Panc1 (cell line): ENCODE data around the gene SORT1.

Experiments used
- CTCF ChIP-seq: fragments of 450-650 bp; IDR thresholded peaks from 2 replicates; pipeline ENCODE4 v1.5.1; 2017; ENCODE audit warnings: mild to moderate bottlenecking
- POLR2AphosphoS5 ChIP-seq: IDR thresholded peaks from 2 replicates; pipeline ENCODE4 v1.6.1; 2012; ENCODE audit warnings: mild to moderate bottlenecking, low read depth, low read length, moderate library complexity
- REST ChIP-seq, 2 experiments: IDR thresholded peaks; 2 replicates each; pipeline ENCODE4 v1.6.1; 2011 to 2012; ENCODE audit warnings: low read depth in 2 of 2, control low read depth in 1 of 2, low read length in 1 of 2, mild to moderate bottlenecking in 1 of 2, moderate library complexity in 1 of 2; ENCODE audit not compliant: insufficient read depth in 1 of 2
- SIN3A ChIP-seq: IDR thresholded peaks from 2 replicates; pipeline ENCODE4 v1.6.1; 2012; ENCODE audit warnings: low read depth, mild to moderate bottlenecking, low read length, moderate library complexity, borderline replicate concordance; ENCODE audit not compliant: insufficient read depth
- TCF7L2 ChIP-seq: IDR thresholded peaks from 2 replicates; pipeline ENCODE4 v1.6.1; 2011; ENCODE audit warnings: mild to moderate bottlenecking, low read depth, low read length, inconsistent platforms

GRCh38 chr1:109395602-109396512 is 1.9 kb downstream of the SORT1 start:
- TF ChIP-seq CTCF (no peak), POLR2AphosphoS5 (no peak), SIN3A (no peak), TCF7L2 (no peak), REST (IDR thresholded peaks at IDR 0.05; ENCODE audit: insufficient read depth in 1 of 2, low read depth in 2 of 2, low read length in 1 of 2) (no peak)
